Upper lobe of right lung (tissue), 1 donor: ENCODE results near the gene RBM34. TPM values are rescaled to one million over a fixed set of nuclear protein-coding genes. Genes with fewer than 3 reads are reported as not detected.

Source experiments
- ATAC-seq: fragments of 200-7000 bp; cut with Tn5 transposase; one replicate; pipeline ENCODE4 v1.9.1; 2020; ENCODE audit warnings: mild to moderate bottlenecking, moderate library complexity
- DNase-seq: peaks from one replicate; pipeline ENCODE4 v3.0.0-alpha.2; 2020
- H3K27ac ChIP-seq: fragments of 200-600 bp; one replicate; pipeline ENCODE4 v1.8.0; 2022
- H3K27me3 ChIP-seq: fragments of 200-600 bp; one replicate; pipeline ENCODE4 v1.8.0; 2022; ENCODE audit warnings: mild to moderate bottlenecking
- H3K36me3 ChIP-seq: fragments of 200-600 bp; one replicate; pipeline ENCODE4 v1.8.0; 2022
- H3K4me1 ChIP-seq: fragments of 200-600 bp; one replicate; pipeline ENCODE4 v1.8.0; 2022
- H3K4me3 ChIP-seq: fragments of 200-600 bp; one replicate; pipeline ENCODE4 v1.8.0; 2022; ENCODE audit warnings: mild to moderate bottlenecking
- H3K9me3 ChIP-seq: fragments of 200-600 bp; one replicate; pipeline ENCODE4 v1.8.0; 2022
- intact Hi-C: fragments of 100-400 bp; cut with DNase I; formaldehyde crosslinking; loops from one replicate; pipeline ENCODE4 v1.11.0; 2022
- total RNA-seq: library from RNA; stranded (reverse); fragmentation: NEBNext Ultra II Directional; extraction: Animal tissue kit (Norgen Biotek cat#: 25700); gene quantifications from one replicate; pipeline ENCODE4 v1.2.1, GENCODE V29; 2021
- TF ChIP-seq, protein P1 (sequence below): fragments of 200-600 bp; IDR thresholded peaks from one replicate; pipeline ENCODE4 v1.8.0; 2022; ENCODE audit warnings: antibody characterized with exemption
- donor health status: DM: no; HTN: yes; CAD: no; lungs with severe emphysema.

RBM34 gene
- total RNA-seq, 1 donor from 2014 or later, result 60.5 TPM

DNA sequence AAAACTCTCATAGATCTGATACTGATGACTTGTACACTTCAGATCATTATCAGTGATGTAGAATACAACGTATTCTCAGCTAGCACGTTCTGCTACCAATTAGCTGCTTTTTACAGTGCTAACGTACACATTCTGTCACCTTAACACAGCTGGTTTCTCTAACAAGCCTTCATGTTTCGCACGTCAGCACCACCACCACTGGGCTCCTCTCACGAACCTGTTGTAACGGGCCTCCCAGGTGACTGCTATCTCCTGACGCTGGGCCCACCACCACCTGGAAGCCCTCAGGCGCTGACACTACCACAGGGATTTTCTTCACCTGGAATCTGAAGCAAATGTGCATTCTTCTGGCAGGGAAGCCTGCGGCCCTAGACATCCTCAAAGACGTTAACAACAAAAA lies 52.2 kb downstream of the RBM34 start:
- no peaks in the 10 kb centered on the region for H3K9me3 ChIP-seq
- H3K27me3 ChIP-seq, result no peaks in the 10 kb centered on the region
- DNase-seq (no peak), ATAC-seq (no peak)
- no peak overlapping the region for H3K4me3 ChIP-seq
- H3K27ac ChIP-seq, result no peak overlapping the region
- peaks cover 4% of the 10 kb centered on the region for H3K4me1 ChIP-seq
- intact Hi-C loops, result no loop called here
- TF ChIP-seq, protein P1, sequence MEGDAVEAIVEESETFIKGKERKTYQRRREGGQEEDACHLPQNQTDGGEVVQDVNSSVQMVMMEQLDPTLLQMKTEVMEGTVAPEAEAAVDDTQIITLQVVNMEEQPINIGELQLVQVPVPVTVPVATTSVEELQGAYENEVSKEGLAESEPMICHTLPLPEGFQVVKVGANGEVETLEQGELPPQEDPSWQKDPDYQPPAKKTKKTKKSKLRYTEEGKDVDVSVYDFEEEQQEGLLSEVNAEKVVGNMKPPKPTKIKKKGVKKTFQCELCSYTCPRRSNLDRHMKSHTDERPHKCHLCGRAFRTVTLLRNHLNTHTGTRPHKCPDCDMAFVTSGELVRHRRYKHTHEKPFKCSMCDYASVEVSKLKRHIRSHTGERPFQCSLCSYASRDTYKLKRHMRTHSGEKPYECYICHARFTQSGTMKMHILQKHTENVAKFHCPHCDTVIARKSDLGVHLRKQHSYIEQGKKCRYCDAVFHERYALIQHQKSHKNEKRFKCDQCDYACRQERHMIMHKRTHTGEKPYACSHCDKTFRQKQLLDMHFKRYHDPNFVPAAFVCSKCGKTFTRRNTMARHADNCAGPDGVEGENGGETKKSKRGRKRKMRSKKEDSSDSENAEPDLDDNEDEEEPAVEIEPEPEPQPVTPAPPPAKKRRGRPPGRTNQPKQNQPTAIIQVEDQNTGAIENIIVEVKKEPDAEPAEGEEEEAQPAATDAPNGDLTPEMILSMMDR, result no peak
- peaks cover 58% of the 10 kb centered on the region for H3K36me3 ChIP-seq

DNA sequence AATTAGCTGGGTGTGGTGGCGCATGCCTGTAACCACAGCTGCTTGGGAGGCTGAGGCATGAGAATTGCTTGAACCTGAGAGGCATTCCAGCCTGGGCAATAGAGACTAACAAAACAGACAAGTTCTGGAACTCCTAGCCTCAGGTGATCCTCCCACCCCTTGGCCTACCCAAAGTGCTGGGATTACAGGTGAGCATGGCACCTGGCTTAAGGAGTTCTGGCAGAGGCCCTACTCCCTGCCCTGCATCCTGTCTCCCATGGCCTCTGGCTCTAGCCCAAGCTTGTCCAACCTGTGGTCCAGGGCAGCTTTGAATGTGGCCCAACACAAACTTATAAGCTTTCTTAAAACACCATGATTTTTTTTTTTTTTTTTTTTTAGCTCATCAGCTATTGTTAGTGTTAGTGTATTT lies 52.9 kb downstream of the RBM34 start:
- no peak overlapping the region for H3K27ac ChIP-seq
- H3K36me3 ChIP-seq, result peaks cover 51% of the 10 kb centered on the region
- no peaks in the 10 kb centered on the region for H3K9me3 ChIP-seq
- H3K4me3 ChIP-seq, result no peak overlapping the region
- H3K4me1 ChIP-seq, result peaks cover 4% of the 10 kb centered on the region
- H3K27me3 ChIP-seq, result no peaks in the 10 kb centered on the region
- DNase-seq, result no peak
- ATAC-seq, result no peak
- intact Hi-C loops, result no loop called here
- TF ChIP-seq, protein P1, result no peak

DNA sequence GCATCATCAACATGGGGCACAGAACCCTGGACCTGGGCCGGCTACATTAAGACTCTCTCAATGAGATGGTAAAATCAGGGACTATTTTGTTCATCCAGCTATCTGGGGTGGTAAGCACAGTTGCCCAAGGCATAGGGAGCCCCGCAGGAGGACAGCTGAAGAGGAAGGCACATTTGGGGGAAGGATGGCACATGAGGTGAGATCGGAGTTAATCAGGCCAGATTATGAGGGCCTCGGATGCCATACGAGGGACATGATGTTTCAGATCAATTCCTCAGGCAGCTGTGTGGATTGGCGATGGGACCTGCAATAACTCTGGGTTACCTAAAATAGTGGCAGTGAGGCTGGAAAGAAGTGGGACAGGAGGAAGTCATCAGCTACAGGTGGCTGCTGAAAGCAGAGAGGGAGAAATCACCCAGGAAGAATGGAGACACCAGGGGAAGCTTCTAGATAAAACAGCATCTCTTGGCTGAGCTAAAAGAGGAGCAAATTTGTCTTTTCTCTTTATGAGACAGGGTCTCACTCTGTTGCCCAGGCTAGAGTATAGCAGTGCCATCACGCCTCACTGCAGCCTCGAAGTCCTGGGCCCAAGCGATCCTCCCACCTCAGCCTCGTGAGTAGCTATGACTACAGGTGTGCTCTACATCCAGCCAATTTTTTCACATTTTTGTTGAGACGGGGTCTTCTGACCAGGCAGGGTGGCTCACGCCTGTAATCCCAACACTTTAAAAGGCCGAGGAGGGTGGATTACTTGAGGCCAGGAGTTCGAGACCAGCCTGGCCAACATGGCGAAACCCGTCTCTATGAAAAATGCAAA lies 53.5 kb downstream of the RBM34 start:
- Histone ChIP-seq H3K4me3 (no peak overlapping the region), H3K27me3 (no peaks in the 10 kb centered on the region), H3K4me1 (peaks cover 4% of the 10 kb centered on the region), H3K36me3 (peaks cover 45% of the 10 kb centered on the region), H3K27ac (no peak overlapping the region), H3K9me3 (no peaks in the 10 kb centered on the region)
- TF ChIP-seq, protein P1, result no peak
- no peak for DNase-seq
- ATAC-seq, result no peak
- intact Hi-C loops, result no loop called here

DNA sequence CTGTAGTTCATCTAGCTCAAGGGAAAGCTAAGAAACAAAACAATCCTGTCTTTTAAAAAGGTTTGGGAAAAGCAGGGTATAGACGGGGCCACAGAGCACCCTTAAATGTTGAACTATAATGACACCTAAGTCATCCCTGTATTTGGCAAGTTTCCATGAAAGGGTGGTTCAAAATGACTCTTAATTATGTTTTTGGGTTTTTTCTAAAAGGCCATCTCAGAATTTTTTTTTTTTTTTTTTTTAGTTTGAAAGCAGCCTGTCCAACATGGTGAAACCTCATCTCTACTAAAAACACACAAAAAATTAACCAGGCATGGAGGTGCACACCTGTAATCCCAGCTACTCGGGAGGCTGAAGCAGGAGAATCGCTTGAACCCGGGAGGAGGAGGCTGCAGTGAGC lies 54.6 kb downstream of the RBM34 start:
- H3K27ac ChIP-seq, result no peak overlapping the region
- intact Hi-C loops, result no loop called here

GRCh38 chr1:235105051-235106043 lies 55.7 kb downstream of the RBM34 start:
- peaks cover 4% of the 10 kb centered on the region for H3K4me1 ChIP-seq
- DNase-seq (no peak), ATAC-seq (no peak)
- no peak overlapping the region for H3K4me3 ChIP-seq
- intact Hi-C loops, result no loop called here
- peaks cover 22% of the 10 kb centered on the region for H3K36me3 ChIP-seq
- H3K9me3 ChIP-seq, result no peaks in the 10 kb centered on the region
- TF ChIP-seq, protein P1, result no peak
- H3K27ac ChIP-seq, result no peak overlapping the region
- H3K27me3 ChIP-seq, result no peaks in the 10 kb centered on the region

More for the DNA sequence above, 54.6 kb downstream of the RBM34 start:
- DNase-seq (no peak), ATAC-seq (no peak)
- TF ChIP-seq, protein P1, result no peak
- H3K4me1 ChIP-seq, result peaks cover 4% of the 10 kb centered on the region
- no peak overlapping the region for H3K4me3 ChIP-seq
- H3K27me3 ChIP-seq, result no peaks in the 10 kb centered on the region
- no peaks in the 10 kb centered on the region for H3K9me3 ChIP-seq
- H3K36me3 ChIP-seq, result peaks cover 34% of the 10 kb centered on the region
